Cardiac fibroblast (primary cell): Measurements from ENCODE around the gene MOV10.

ENCODE experiments used
- DNase-seq, 2 donors: peaks; one replicate each; pipeline versions ENCODE4 v3.0.0 to v3.0.0-alpha.2; 2010; ENCODE audit warnings: low read depth in 2 of 2
- H3K4me3 ChIP-seq, 2 donors: replicated peaks in 1 of 2; 1 replicate in 1 of 2; 2 replicates in 1 of 2; pipeline ENCODE4 v1.5.1; 2011; ENCODE audit warnings: low read depth in 2 of 2, low read length in 2 of 2, mild to moderate bottlenecking in 2 of 2, moderate library complexity in 1 of 2
- CTCF ChIP-seq: IDR thresholded peaks from one replicate; pipeline ENCODE4 v1.5.1; 2011; ENCODE audit warnings: low read depth, mild to moderate bottlenecking, low read length, inconsistent platforms

MOV10 gene

GRCh38 chr1:112673592-112674439, 643 bp upstream of the MOV10 start:
- peak; percentile 83 to 87 for DNase-seq

GRCh38 chr1:112674986-112675727, 698 bp downstream of the MOV10 start:
- peak in 1 of 2 donors; percentile 18 for DNase-seq
- no peak for TF ChIP-seq CTCF
- H3K4me3 ChIP-seq = peak overlapping the region; percentile 58 to 73

More at GRCh38 chr1:112673592-112674439, 643 bp upstream of the MOV10 start:
- peak overlapping the region; percentile 58 to 73 for H3K4me3 ChIP-seq
- TF ChIP-seq CTCF = peak; percentile 66

- no peak for DNase-seq
- TF ChIP-seq CTCF = no peak
- peak overlapping the region; percentile 58 to 73 for H3K4me3 ChIP-seq
Measured at GRCh38 chr1:112675728-112676381, 1.4 kb downstream of the MOV10 start.

- DNase-seq = no peak
- H3K4me3 ChIP-seq = no peak overlapping the region
- no peak for TF ChIP-seq CTCF
Measured at GRCh38 chr1:112676543-112676942, 2.1 kb downstream of the MOV10 start.

- DNase-seq = no peak
- TF ChIP-seq CTCF = no peak
- no peak overlapping the region for H3K4me3 ChIP-seq
Measured at GRCh38 chr1:112677501-112677900, 3.0 kb downstream of the MOV10 start.

GRCh38 chr1:112678605-112679004, 4.1 kb downstream of the MOV10 start:
- H3K4me3 ChIP-seq = no peak overlapping the region
- TF ChIP-seq CTCF = no peak
- DNase-seq = no peak
